ENCODE measurements around the gene MARS1.

The MARS1 gene

DNA sequence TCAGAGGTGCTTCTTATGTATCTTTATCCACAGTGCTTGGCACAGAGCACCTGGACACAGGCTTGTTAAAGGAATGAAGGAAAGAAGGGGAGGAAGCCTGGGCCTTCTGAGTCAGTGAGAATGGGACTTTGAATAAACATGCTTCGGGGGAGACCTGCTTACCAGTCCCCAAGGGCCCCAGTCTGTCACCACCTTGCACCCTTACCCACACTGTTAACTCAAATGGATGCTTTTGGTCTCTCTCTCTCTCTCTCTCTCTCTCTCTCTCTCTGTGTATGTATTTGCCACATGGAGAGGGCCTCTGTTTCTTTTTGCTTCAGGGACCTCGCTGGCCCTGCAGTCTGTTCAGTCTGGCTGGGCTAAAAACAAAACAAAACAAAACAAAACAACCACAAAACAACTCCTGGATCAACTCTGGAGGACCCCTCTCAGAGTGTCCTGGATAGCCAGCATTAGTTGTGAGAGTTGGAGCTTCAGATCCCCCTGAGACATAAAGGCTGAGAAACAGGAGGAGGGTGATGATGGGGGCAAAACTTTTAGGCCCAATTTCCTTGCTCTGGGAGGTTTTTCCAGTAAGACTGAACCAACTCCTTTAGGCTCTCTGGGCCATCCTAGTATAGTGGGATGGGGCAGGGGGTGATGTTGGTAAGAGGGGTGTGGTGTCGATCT, 63.9 kb downstream of the MARS1 start:
- Histone ChIP-seq H3K36me3 (ENCODE audit: control insufficient read depth, insufficient read depth, low read length) (no peaks in the 10 kb centered on the region), H3K4me3 (replicated peaks; ENCODE audit: low read depth, low read length) (no peak overlapping the region), H3K27me3 (replicated peaks; ENCODE audit: control insufficient read depth, insufficient read depth, low read length) (no peaks in the 10 kb centered on the region)
- TF ChIP-seq, protein P1, sequence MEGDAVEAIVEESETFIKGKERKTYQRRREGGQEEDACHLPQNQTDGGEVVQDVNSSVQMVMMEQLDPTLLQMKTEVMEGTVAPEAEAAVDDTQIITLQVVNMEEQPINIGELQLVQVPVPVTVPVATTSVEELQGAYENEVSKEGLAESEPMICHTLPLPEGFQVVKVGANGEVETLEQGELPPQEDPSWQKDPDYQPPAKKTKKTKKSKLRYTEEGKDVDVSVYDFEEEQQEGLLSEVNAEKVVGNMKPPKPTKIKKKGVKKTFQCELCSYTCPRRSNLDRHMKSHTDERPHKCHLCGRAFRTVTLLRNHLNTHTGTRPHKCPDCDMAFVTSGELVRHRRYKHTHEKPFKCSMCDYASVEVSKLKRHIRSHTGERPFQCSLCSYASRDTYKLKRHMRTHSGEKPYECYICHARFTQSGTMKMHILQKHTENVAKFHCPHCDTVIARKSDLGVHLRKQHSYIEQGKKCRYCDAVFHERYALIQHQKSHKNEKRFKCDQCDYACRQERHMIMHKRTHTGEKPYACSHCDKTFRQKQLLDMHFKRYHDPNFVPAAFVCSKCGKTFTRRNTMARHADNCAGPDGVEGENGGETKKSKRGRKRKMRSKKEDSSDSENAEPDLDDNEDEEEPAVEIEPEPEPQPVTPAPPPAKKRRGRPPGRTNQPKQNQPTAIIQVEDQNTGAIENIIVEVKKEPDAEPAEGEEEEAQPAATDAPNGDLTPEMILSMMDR (IDR thresholded peaks at IDR 0.05; ENCODE audit: insufficient read depth, low read length, poor library complexity, severe bottlenecking), result no peak
- no peak for DNase-seq (ENCODE audit: extremely low read depth, insufficient read length)

DNA sequence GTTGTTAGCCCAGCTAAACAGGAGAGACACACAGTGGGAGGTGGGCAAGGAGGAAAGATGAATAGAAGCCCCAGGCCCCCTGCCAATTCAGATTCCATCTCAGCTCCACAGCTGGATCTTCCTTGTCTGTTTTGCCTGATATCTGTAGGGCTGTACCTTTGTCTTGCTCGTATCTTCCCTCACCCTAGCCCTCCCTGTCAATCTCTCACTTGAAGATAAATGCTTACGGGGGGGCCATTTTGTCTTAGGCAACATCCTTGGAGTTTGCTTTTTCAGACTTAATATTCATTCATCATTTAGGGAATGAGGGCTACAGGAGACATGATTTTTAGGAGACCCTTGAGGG, 64.4 kb downstream of the MARS1 start:
- H3K4me3 ChIP-seq (replicated peaks; ENCODE audit: low read depth, low read length), result no peak overlapping the region
- no peak for DNase-seq (ENCODE audit: extremely low read depth, insufficient read length)
- H3K36me3 ChIP-seq (ENCODE audit: control insufficient read depth, insufficient read depth, low read length), result no peaks in the 10 kb centered on the region
- TF ChIP-seq, protein P1 (IDR thresholded peaks at IDR 0.05; ENCODE audit: insufficient read depth, low read length, poor library complexity, severe bottlenecking), result no peak
- H3K27me3 ChIP-seq (replicated peaks; ENCODE audit: control insufficient read depth, insufficient read depth, low read length), result no peaks in the 10 kb centered on the region

DNA sequence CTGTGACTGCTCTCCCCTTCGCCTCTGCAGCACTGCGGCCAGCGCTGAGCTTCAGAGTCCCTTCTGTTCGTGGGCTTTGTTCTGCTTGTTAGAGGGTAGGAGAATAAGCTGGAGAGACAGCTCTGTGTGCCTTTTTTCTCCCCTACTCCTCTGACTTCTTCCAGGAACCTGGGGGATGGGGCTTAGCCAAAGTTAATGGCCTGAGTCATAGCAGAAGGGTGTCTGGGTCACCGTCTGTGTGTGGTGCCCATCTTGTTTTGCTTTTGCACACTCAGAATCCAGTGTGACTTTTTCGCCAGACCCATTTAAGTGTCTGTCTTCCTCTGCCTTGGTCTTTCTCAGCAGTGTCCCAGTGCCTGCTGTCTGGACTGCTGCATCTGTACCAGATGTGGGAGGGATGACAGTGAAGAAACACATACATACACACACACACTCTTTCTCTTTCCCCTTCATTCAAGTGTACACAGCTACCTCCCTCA, 65.0 kb downstream of the MARS1 start:
- Histone ChIP-seq H3K36me3 (ENCODE audit: control insufficient read depth, insufficient read depth, low read length) (no peaks in the 10 kb centered on the region), H3K4me3 (replicated peaks; ENCODE audit: low read depth, low read length) (no peak overlapping the region), H3K27me3 (replicated peaks; ENCODE audit: control insufficient read depth, insufficient read depth, low read length) (no peaks in the 10 kb centered on the region)
- DNase-seq (ENCODE audit: extremely low read depth, insufficient read length), result no peak
- TF ChIP-seq, protein P1 (IDR thresholded peaks at IDR 0.05; ENCODE audit: insufficient read depth, low read length, poor library complexity, severe bottlenecking), result no peak

DNA sequence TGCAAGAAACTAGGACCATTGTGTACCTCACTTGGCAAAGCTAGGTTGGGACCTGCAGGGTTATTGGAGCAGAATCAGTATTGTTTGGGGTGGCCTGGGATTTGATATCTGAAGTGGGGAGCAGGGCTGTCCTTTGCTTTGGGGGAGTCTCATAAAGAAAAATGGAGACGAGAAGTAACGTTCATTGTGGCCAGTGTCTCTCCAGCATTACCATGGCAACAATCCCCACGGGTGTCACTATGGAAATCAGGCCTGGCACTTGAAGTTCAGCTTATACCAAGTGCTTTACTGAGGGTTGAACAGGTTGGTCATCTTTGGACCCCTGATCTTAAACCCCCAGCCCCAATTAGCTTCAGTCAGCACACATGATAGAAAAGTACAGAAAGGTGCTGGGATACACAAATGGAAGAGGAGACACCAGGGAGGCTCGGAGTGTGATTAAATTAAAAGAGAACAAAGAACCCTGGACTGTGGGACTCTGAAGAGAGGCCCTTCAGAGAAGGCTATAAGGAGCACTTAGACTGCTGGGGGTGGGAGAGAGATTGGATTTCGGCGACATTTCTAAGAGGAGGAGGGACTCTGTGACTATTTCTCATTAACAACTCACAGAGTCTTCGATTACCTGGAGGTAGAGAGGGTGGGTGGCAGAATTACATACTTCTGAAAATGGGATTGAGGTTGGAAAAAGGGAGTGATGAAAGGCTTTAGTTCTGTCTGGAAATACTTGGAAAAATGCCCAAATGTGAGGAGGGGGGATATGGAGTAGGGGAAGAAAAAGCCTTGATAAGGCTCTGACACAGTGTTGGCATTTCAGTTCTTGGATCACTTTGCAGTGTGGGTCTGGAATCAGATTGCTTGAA, 65.7 kb downstream of the MARS1 start:
- no peak for DNase-seq (ENCODE audit: extremely low read depth, insufficient read length)
- no peaks in the 10 kb centered on the region for H3K27me3 ChIP-seq (replicated peaks; ENCODE audit: control insufficient read depth, insufficient read depth, low read length)
- H3K36me3 ChIP-seq (ENCODE audit: control insufficient read depth, insufficient read depth, low read length), result no peaks in the 10 kb centered on the region
- TF ChIP-seq, protein P1 (IDR thresholded peaks at IDR 0.05; ENCODE audit: insufficient read depth, low read length, poor library complexity, severe bottlenecking), result no peak
- no peak overlapping the region for H3K4me3 ChIP-seq (replicated peaks; ENCODE audit: low read depth, low read length)

DNA sequence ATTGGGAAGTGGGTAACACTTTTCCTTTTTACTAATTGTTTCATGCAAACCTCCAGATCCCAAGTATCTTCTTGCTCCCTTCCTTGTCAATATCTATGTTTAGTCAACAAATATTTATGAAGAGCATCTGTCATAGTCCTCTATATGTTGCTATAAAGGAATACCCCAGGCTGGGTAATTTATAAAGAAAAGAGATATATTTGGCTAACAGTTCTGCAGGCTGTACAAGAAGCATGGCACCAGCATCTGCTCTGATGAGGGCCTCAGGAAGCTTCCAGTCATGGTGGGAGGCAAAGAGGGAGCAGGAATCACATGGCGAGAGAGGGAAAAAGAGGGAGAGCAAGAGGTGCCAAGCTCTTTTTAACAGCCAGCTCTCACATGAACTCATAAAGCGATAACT, 66.6 kb downstream of the MARS1 start:
- Histone ChIP-seq H3K4me3 (replicated peaks; ENCODE audit: low read depth, low read length) (no peak overlapping the region), H3K36me3 (ENCODE audit: control insufficient read depth, insufficient read depth, low read length) (no peaks in the 10 kb centered on the region), H3K27me3 (replicated peaks; ENCODE audit: control insufficient read depth, insufficient read depth, low read length) (no peaks in the 10 kb centered on the region)
- no peak for DNase-seq (ENCODE audit: extremely low read depth, insufficient read length)
- TF ChIP-seq, protein P1 (IDR thresholded peaks at IDR 0.05; ENCODE audit: insufficient read depth, low read length, poor library complexity, severe bottlenecking), result no peak
